ENCODE data around the gene RGS19. TPM values are rescaled to one million over a fixed set of nuclear protein-coding genes. Genes with fewer than 3 reads are reported as not detected.

RGS19 gene
- polyA plus RNA-seq, 1 of the 3 experiments (the other 2 are of a cell fraction), result 20.5 TPM

- TF ChIP-seq USF2 (IDR thresholded peaks at IDR 0.05; ENCODE audit: borderline replicate concordance, low read depth, low read length) (no peak), GATA2 (CRISPR knock-in tag; IDR thresholded peaks at IDR 0.05) (no peak), POLR2AphosphoS5 (IDR thresholded peaks at IDR 0.05; ENCODE audit: low read depth, low read length) (no peak), FOXM1 (IDR thresholded peaks at IDR 0.05; ENCODE audit: low read depth) (no peak), RAD21 (IDR thresholded peaks at IDR 0.05; ENCODE audit: low read length) (no peak), SIN3A (IDR thresholded peaks at IDR 0.05; ENCODE audit: borderline replicate concordance, low read depth, low read length) (no peak), EZH2phosphoT487 (IDR thresholded peaks at IDR 0.05; ENCODE audit: borderline replicate concordance, low read depth) (no peak), ELF1 (IDR thresholded peaks at IDR 0.05) (no peak), FOSL2 (IDR thresholded peaks at IDR 0.05; ENCODE audit: borderline replicate concordance, low read depth) (no peak), MEF2A (IDR thresholded peaks at IDR 0.05; ENCODE audit: borderline replicate concordance, low read depth) (no peak), MXI1 (IDR thresholded peaks at IDR 0.05; ENCODE audit: low read depth, low read length) (no peak), NRF1 (IDR thresholded peaks at IDR 0.05; ENCODE audit: low read depth, low read length) (no peak), NFIC (IDR thresholded peaks at IDR 0.05; ENCODE audit: borderline replicate concordance) (no peak), IRF3 (IDR thresholded peaks at IDR 0.05; ENCODE audit: low read depth, low read length) (no peak)
Observed at GRCh38 chr20:64077541-64077875, 1.8 kb downstream of the RGS19 start (continued).

- CTCF ChIA-PET, result interaction anchor here (1.7 to 12.9 kb wide), 2 partner anchors 20 to 38 kb away, joined by 6 to 252 read pairs; partner anchors contain the start of gene NPBWR2
- no peaks in the 10 kb centered on the region for H3K27me3 ChIP-seq (ENCODE audit: insufficient read depth)
- no peak overlapping the region for H3K27ac ChIP-seq (ENCODE audit: low read depth in 2 of 2, low read length in 1 of 2)
- peaks cover 14% of the 10 kb centered on the region for H3F3A ChIP-seq (replicated peaks; ENCODE audit: insufficient read depth)
- WGBS (ENCODE audit: low lambda C conversion rate), result 97% methylated on average over 5 of the region's 8 CpGs
- no peaks in the 10 kb centered on the region for H3K9me3 ChIP-seq
- no peak overlapping the region for H3K9ac ChIP-seq
- TF ChIP-seq SMC3 (IDR thresholded peaks at IDR 0.05; ENCODE audit: low read depth, low read length), result no peak
- TF ChIP-seq RCOR1 (IDR thresholded peaks at IDR 0.05; ENCODE audit: low read length), result no peak
- no peak for TF ChIP-seq USF1 (IDR thresholded peaks at IDR 0.05; ENCODE audit: borderline replicate concordance, low read depth)
- H3K79me2 ChIP-seq (ENCODE audit: insufficient read depth), result no peaks in the 10 kb centered on the region
- H3K4me2 ChIP-seq, result no peak overlapping the region
- H3K4me1 ChIP-seq (ENCODE audit: control insufficient read depth in 1 of 2, insufficient read depth in 2 of 2, low read depth in 1 of 2, low read length in 1 of 2), result peaks cover 13 to 22% of the 10 kb centered on the region in 2 experiments; a peak in 3 of 4 replicates
- no peak for DNase-seq
- H3K4me3 ChIP-seq (ENCODE audit: low read depth in 2 of 2, low read length in 1 of 2), result no peak overlapping the region
- H2AFZ ChIP-seq (ENCODE audit: low read depth), result no peak overlapping the region
- H3K36me3 ChIP-seq (replicated peaks in 1 of 2; ENCODE audit: control insufficient read depth in 1 of 2, insufficient read depth in 2 of 2, low read length in 1 of 2), result peaks cover 0 to 17% of the 10 kb centered on the region in 2 experiments
- POLR2A ChIA-PET, result interaction anchor here (1.8 kb wide), 1 partner anchor 14 kb away, joined by 4 read pairs; the partner anchor contains the start of gene TCEA2
- no peaks in the 10 kb centered on the region for H3K9me2 ChIP-seq
- H4K20me1 ChIP-seq (ENCODE audit: insufficient read depth), result no peaks in the 10 kb centered on the region
Observed at GRCh38 chr20:64077094-64077493, 2.2 kb downstream of the RGS19 start.

Measured in SK-N-SH (cell line).